Stimulated activated CD4-positive, alpha-beta T cell treated with anti-CD3 and anti-CD28 coated beads, Interleukin-4, amount 100 ng/mL, for 48 hours (primary cell): Measurements from ENCODE around the gene MYL6B.
"Not testable (repeated sequence)": the region's sequence is repeated elsewhere in the genome, so short reads cannot be mapped to it uniquely, and the experiment has no call there.

Experiments
- DNase-seq, 2 donors: peaks; one replicate each; pipeline ENCODE4 v3.0.0-alpha.2; 2020; ENCODE audit warnings: low read depth in 2 of 2

Gene MYL6B

DNA sequence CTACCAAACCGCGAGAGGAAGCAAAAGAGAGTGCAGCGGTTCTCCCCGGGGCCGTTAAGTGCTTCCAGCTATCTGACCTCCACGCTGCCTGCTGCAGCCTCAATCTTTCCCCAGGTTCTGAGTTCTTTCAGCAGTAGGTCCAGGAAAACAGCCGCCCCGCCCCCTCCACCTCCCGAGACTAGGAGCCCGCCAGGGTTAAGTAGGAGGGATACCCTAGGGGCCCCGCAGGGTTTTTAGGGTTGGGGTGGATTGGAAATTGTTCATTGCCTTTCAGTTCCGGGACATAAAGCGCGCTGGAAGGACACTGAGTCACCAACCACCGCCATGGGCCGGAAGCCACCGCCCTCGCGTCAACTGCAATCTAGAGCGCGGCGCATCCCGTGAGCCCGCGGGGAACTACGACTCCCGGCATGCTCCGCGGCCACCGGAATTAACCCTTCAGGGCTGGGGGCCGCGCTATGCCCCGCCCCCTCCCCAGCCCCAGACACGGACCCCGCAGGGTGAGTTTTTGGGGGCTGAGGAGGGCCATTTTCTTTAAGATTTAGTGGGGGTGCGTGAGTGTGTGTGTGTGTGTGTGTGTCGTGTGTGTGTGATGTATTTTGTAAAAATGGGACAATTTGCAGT lies at the start of gene MYL6B:
TSS of gene MYL6B (plus strand) at position 456 of the 624 bp plus-strand sequence. CDS start 1,332 bp downstream, outside the sequence.
- DNase-seq = peak; percentile 91 to 95

DNA sequence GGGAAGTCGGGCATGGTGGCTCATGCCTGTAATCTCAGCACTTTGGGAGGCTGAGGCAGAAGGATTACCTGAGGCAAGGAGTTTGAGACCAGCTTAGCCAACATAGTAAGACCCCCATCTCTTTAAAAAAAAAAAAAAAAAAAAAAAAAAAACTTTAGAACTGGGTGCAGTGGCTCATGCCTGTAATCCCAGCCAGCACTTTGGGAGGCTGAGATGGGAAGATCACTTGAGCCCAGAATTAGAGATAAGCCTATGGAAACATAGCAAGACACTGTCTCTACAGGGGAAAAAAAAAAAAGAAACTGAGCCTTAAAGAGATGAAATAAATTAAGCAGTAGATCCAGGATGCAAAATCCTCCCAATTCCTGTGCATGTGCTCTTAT lies 49.7 kb upstream of the MYL6B start:
- no peak for DNase-seq

DNA sequence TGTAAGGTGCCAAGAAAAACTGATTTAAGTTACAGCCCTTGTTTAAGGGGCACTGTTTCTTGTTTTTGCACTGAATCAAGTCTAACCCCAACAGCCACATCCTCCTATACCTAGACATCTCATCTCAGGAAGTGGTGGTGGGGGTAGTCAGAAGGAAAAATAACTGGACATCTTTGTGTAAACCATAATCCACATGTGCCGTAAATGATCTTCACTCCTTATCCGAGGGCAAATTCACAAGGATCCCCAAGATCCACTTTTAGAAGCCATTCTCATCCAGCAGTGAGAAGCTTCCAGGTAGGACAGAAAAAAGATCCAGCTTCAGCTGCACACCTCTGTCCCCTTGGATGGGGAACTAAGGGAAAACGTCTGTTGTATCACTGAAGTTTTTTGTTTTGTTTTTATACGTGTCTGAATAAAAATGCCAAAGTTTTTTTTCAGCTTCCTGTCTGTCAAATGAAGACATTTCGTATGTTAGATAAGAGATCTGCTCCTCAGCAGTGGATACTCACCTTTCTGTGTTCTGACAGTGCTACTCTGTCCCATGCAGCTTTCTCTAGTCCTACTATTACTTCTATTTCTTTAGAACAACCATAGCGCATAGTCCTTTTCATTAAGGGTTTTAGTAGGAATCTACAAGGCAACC lies 49.2 kb upstream of the MYL6B start:
- no peak for DNase-seq

DNA sequence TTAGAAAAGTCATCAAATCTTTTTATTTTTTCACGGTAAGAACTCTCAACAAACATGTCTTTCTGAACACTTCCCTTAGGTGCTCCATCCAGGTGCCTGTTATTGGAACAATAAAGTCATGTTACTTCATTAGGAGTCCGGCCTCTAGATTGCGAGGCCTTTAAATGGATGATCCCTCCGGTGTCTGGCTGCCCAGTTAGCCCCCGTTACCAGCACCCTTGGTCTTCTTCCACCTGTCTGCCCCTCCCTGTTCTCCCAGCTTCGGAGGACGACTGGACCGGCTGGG lies 48.6 kb upstream of the MYL6B start:
- DNase-seq = no peak

DNA sequence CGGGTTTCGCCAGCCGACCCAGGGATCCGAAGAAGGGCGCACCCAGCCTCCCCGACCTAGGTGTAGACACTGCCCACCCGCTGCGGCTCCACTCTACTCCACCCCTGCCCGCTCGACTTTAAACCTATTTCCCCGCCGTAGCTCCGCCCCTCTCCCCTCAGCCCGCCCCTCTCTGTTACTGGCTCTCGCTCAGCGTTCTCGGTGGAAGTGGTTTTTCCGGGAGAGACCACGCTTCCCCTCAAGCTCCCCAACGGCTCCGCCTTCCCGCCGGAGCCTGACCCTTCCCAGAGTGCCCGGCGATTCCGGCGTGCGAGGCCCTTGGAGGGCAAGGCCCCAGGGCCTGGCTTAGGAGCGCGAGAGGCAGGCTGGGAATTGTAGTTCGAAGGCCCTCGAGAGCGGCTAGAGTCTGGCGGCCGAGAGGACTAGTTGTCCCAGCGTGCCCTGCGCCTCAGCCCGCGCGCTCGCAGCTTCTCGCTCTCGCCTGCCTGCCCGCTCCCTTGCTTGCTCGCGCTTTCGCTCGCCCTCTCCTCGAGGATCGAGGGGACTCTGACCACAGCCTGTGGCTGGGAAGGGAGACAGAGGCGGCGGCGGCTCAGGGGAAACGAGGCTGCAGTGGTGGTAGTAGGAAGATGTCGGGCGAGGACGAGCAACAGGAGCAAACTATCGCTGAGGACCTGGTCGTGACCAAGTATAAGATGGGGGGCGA lies 48.1 kb upstream of the MYL6B start, which contains the start of gene PA2G4:
TSS of gene PA2G4 (plus strand) at position 451 of the 706 bp plus-strand sequence. CDS start at position 630, 179 bp downstream.
- DNase-seq = peak; percentile 95 to 98

DNA sequence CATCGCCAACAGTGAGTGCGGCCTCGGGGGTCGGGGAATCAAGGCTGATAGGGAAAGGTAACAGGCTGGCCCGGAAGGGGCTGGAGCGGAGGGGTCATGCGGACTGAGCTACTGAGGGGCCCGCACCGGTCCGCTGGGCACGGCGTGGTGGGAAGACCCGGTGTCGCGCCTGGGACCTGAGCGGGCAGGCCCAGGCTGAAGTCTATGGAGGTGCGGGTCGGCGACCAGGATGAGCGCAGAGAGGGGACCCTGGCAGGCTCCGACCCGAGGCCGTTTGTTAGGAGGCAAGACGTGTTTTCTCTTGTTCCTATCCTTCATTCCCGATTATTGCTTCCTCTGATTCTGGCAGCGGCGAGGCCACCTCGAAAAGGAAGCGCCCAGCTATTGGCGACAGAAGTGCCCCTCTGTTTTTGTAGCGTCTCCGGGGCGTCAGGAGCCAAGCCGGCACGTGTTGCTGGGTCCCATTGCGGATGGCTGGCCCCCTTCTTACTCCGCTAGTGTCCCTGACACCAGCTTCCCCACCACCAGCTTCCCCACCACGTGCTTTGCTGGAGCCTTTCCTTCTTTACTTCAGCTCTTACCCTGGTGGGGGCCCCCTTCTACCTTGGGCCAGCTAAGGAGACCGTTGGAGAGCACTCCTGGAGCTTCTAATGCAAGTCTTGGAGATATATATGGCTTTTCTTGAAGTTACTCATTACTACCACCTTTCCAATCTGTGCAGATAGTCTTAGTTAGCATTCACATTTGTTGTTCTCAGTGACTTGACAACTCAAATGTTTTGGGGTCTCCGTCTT lies 47.4 kb upstream of the MYL6B start:
- peak in 1 of 2 donors; percentile 32 for DNase-seq

DNA sequence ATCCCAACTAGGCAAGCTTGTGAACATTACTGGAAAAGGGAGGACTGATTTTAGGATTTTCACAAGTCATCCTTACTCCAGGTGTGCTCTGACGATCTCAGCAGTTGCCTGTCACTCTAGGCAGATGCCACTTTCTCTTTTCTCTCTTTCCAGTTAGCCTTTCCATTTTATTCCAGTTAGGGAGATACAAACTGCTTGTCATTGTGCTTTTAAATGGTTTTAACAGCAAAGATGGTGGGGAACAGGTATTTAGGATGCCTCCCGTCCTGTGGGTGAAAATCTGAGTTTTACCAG lies 46.8 kb upstream of the MYL6B start:
- no peak for DNase-seq

DNA sequence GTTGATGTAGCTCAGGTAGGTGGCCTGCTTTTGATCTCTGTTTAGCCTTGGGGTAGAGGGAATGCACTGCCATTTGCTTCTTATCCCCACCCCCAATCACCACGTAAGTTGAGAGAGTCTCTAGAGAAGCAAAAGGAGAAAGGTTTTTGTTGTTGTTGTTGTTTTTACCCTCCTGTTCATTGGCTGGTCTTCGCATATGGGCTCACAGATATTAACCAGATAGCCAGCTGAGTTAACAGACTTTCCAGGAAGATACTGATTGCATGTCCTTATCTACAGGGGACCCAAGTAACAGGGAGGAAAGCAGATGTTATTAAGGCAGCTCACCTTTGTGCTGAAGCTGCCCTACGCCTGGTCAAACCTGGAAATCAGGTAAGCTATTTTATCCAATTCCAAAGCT lies 45.1 kb upstream of the MYL6B start:
- no peak for DNase-seq

DNA sequence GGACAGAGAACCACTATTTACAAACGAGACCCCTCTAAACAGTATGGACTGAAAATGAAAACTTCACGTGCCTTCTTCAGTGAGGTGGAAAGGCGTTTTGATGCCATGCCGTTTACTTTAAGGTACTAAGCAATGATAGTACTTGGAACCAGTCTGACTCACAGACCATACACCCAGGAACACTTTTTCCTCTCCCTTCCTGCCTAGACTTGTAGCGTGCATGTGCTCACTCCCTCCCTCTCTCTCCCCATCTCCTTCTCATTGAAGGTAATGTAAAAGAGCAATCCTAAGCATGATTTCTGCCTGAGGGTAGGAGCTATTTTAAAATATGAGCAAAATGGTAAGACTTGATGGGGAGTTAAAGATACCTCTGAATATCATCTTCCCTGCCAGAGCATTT lies 41.8 kb upstream of the MYL6B start:
- DNase-seq = no peak

DNA sequence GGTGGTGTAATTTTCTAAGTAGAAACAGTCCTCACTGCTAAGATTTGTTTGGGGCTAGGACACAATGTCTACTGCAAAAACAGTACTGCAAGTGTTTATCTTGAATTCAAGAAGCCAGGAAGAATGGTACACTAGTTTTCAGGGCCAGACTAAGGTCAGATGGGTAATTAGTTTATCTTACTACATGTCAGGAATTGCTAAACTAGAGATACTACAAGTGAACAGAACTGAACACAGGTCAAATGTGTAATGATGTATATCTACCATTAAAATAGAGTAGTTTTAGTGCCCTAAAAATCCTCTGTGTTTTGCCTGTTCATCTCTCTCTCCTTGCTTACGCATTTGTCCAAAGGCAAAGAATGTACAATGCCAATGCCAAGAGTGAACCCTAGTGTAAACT lies 38.3 kb upstream of the MYL6B start:
- no peak for DNase-seq

DNA sequence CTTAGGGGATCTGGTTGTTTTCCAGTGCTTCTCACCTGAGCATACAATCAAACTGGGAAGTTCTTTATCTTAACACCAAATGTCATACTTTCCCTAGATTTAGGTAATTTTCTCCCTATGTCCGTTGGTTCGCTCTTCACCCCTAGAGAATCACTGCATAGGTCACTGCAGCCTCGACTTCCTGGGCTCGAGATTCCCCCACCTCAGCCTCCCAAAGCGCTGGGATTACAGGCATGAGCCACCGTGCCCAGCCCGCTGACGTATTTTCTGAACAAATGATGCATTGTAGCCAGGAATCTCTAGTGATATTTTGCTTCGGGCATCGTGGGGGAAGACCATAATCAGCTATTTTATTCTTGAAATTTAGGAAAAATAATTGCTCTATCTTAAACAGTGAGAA lies 37.1 kb upstream of the MYL6B start:
- no peak for DNase-seq

DNA sequence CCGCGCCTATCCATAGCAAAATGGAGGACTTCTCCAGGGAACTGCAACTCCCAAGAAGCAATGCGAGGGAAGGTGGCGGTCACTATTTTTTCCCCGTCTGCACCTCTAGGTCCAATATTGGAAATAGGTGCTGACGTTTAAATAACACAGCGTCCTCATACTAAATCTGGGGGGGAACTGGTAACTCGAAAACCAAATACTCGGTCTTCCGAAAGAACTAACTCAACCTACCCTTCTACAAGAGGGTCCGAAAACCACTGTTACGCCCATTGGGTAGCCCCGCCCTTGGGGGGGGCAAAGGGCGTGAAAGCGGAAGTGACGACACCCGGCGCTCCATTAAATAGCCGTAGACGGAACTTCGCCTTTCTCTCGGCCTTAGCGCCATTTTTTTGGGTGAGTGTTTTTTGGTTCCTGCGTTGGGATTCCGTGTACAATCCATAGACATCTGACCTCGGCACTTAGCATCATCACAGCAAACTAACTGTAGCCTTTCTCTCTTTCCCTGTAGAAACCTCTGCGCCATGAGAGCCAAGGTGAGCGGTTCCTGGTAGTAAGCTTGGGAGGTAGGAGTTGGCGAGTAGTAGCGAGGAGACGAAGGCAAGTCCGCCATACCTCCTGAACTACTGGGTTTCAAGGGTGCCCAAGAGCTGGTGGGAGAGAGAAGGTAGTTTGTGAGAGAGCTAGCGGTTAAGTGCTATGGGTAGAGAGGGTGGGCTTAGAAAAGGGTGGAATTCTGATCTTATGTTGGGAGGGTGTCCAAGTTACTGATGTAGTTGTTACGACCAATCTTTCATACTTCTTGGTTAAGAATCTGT lies 35.9 kb upstream of the MYL6B start, which contains the start of gene RPL41:
TSS of gene RPL41 (plus strand) at position 367 of the 815 bp plus-strand sequence.
- DNase-seq = peak; percentile 88 to 91

DNA sequence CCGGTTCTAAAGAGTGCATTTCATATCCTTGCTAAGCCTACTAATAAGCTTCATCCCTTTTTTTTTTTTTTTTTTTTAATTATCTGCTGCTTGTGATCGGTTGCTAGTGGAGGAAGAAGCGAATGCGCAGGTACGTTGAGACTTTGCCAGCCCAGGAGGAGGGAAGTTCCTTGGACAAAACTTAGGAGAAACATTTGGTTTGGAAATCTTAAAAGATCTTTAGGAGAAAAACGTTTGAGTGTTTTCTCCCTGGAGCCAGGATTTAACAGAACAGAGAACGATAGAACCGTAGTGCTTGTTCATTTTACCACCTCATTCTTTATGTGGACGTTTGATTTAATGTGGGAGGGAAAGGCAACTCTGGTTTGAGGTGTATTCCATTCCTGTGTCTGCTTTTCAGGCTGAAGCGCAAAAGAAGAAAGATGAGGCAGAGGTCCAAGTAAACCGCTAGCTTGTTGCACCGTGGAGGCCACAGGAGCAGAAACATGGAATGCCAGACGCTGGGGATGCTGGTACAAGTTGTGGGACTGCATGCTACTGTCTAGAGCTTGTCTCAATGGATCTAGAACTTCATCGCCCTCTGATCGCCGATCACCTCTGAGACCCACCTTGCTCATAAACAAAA lies 35.2 kb upstream of the MYL6B start:
- DNase-seq = not testable (repeated sequence)

DNA sequence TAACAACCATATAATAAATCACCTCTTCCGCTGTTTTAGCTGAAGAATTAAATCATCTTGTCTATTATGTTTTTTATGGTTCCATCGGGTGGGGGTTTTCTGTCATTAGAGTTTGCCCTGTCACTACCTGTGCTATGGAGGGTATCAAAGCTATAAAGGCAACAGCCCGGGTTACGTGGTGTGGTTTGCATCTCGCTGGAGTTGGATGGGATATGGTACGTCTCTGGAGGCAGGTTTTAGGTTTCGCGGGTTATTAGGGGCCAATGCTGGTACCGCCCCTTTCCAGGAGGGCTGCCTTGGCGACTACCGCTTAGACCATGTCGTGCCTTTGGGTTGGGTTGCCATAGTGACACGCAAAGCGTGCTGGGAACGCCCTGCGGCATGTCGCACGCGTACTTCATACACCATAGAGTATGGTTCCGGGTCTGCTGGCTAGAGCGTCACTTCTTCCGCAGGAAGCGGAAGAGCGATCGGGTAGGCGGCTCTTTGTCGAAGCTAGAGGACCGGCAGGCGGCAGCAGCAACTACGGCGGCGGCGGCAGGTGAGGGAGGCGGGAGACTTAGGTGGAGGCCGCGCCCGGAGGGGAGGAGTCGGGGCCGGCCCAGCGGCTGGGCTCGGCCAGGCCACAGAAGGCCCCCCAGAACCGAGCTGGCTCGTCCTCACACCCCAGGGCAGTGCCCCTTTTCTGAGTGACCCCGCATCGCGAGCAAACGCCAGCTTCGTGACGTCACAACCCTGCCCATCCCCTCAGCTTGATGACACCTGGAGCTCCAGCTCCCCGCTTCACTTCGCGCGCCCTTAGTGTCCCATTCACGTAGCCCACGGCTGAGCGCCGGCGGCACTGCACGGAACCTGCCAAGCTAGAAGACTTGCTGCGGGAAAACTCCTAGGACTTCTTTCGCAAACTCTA lies 34.4 kb upstream of the MYL6B start, which contains the start of gene ZC3H10:
TSS of gene ZC3H10 (plus strand) at position 489 of the 910 bp plus-strand sequence. CDS start 2,297 bp downstream, outside the sequence.
- peak; percentile 95 to 98 for DNase-seq

DNA sequence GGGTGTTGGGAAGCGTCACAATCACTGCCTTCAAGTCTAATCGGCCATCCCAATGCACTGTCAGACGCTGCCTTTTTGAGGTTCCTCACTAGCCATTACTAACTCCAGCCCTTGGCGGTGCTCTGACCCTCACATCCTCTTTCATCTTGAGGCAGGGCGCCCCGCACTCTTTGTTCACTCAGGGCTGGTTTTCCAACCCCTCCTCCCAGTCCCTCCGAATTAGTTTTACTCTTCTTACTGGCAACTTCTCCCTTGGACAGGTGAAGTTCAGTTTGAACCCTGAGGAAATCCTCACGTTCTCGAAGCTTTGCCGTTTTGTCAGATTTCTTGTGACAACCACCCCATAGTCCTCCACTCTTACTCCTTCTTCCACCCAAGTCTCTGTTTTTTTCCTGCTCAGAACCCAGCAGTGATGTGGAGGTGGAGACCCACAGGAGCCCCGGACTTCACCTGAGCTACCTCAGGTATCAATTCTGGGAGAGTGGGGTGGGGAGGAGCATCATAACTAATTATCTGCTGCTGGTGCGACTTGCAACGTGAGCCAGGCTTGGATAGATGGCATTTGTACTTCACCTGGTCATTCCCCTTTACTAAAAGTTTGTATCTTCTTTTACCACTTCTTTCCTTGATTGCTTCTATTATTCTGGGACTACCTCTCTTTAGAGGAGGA lies 33.6 kb upstream of the MYL6B start:
- no peak for DNase-seq

DNA sequence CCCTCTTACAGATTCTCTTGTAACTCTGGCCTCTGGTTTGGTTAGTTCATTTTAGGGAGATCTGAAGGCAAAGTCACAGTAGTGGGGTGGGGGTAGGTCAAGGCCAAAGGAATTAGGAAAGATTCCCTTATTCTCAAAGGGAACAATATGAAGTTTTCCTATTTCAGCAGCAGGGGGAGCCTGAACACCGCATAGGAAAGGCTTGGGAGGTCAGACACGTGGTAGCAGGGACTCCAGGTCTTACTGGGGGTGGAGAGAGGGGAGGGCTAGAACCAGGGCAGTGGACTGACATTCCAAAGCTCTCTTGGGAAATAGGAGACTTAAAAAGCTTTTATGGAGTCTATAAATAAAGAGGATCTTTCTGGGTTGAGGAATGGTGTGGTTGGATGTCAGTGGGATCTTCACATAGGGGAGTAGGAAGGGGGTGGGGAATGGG lies 33.0 kb upstream of the MYL6B start:
- DNase-seq = peak; percentile 42 to 52

DNA sequence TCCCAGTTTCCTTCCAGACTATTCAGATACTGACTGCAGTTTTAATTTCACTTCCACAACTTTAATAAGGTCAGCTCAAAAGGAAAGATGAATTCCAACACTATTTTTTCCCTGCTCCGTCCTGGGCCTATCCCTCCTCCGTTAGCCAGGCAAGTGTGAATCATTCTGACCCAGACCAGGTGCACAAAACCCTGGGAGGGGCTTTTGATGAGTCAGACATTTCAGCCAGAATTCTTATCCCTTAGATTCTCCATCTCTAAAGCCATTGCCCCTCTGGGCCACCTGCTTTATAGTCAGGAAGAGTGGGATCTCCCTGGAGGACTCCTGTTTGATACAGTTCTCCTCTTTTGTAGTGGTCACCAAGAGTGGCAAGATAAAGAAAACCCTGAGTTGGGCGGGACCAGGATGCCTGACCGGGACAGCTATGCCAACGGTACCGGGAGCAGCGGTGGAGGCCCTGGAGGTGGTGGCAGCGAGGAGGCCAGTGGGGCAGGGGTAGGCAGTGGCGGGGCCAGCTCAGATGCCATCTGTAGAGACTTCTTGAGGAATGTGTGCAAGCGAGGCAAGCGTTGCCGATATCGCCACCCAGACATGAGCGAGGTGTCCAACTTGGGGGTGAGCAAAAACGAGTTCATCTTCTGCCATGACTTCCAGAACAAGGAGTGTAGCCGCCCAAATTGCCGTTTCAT lies 32.1 kb upstream of the MYL6B start:
- no peak for DNase-seq

DNA sequence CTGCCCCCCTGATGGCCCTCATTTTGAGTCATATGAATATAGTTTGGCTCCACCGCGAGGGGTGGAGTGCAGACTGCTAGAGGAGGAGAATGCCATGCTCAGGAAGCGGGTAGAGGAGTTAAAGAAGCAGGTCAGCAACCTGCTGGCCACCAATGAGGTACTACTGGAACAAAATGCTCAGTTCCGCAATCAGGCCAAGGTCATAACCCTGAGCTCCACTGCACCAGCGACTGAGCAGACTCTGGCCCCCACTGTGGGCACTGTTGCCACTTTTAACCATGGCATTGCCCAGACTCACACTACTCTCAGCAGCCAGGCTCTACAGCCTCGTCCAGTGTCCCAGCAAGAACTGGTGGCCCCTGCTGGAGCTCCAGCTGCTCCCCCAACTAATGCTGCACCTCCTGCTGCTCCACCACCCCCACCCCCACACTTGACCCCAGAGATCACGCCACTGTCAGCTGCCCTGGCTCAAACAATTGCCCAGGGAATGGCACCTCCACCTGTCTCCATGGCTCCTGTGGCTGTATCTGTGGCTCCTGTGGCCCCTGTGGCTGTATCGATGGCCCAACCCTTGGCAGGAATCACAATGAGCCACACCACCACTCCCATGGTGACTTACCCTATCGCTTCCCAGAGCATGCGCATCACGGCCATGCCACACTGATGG lies 31.1 kb upstream of the MYL6B start:
- no peak for DNase-seq
